Measurements from ENCODE around the gene ARPP19. TPM values are rescaled to one million over a fixed set of nuclear protein-coding genes. Genes with fewer than 3 reads are reported as not detected.

The ARPP19 gene
- total and polyA plus RNA-seq, 4 donors: 12.1 to 55.6 (median 31.7) TPM

DNA sequence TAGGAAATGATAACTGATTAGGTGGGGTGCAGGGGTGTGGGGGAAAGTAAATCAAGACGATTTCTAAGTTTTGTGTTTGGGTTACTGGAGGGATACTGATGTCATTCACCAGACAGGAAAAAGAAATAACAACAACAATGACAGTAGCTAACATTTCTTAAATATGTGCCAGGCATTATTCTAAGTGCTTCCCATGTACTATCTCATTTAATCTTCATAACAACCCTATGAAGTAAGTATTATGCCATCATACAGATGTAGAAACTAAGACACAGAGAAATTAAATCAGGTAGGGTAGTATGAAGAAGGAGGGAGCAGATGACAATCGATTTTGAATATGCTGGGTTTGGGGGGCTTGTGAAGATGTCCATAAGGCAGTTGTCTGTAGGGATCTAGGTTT, 53.5 kb downstream of the ARPP19 start:
- no peaks in the 10 kb centered on the region for H3K4me1 ChIP-seq (ENCODE audit: control insufficient read depth in 4 of 4, insufficient read depth in 4 of 4, low read length in 3 of 4)
- TF ChIP-seq NR2F2 (IDR thresholded peaks at IDR 0.05) (no peak), YY1 (IDR thresholded peaks at IDR 0.05) (no peak), GABPA (IDR thresholded peaks at IDR 0.05 in 1 of 2, conservative IDR thresholded peaks at IDR 0.05 in 1 of 2) (no peak), HNF4A (conservative IDR thresholded peaks at IDR 0.05) (no peak), EGR1 (IDR thresholded peaks at IDR 0.05; ENCODE audit: low read depth in 2 of 2) (no peak), HNF4G (IDR thresholded peaks at IDR 0.05) (no peak), FOXA2 (IDR thresholded peaks at IDR 0.05) (no peak), MAX (IDR thresholded peaks at IDR 0.05) (no peak), RXRA (IDR thresholded peaks at IDR 0.05) (no peak), TAF1 (conservative IDR thresholded peaks at IDR 0.05) (no peak), ATF3 (IDR thresholded peaks at IDR 0.05) (no peak), RAD21 (IDR thresholded peaks at IDR 0.05) (no peak), JUND (IDR thresholded peaks at IDR 0.05) (no peak), FOXA1 (IDR thresholded peaks at IDR 0.05) (no peak), SP1 (IDR thresholded peaks at IDR 0.05) (no peak)
- TF ChIP-seq, protein P1, sequence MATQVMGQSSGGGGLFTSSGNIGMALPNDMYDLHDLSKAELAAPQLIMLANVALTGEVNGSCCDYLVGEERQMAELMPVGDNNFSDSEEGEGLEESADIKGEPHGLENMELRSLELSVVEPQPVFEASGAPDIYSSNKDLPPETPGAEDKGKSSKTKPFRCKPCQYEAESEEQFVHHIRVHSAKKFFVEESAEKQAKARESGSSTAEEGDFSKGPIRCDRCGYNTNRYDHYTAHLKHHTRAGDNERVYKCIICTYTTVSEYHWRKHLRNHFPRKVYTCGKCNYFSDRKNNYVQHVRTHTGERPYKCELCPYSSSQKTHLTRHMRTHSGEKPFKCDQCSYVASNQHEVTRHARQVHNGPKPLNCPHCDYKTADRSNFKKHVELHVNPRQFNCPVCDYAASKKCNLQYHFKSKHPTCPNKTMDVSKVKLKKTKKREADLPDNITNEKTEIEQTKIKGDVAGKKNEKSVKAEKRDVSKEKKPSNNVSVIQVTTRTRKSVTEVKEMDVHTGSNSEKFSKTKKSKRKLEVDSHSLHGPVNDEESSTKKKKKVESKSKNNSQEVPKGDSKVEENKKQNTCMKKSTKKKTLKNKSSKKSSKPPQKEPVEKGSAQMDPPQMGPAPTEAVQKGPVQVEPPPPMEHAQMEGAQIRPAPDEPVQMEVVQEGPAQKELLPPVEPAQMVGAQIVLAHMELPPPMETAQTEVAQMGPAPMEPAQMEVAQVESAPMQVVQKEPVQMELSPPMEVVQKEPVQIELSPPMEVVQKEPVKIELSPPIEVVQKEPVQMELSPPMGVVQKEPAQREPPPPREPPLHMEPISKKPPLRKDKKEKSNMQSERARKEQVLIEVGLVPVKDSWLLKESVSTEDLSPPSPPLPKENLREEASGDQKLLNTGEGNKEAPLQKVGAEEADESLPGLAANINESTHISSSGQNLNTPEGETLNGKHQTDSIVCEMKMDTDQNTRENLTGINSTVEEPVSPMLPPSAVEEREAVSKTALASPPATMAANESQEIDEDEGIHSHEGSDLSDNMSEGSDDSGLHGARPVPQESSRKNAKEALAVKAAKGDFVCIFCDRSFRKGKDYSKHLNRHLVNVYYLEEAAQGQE (IDR thresholded peaks at IDR 0.05): no peak
- TF ChIP-seq, protein P2, sequence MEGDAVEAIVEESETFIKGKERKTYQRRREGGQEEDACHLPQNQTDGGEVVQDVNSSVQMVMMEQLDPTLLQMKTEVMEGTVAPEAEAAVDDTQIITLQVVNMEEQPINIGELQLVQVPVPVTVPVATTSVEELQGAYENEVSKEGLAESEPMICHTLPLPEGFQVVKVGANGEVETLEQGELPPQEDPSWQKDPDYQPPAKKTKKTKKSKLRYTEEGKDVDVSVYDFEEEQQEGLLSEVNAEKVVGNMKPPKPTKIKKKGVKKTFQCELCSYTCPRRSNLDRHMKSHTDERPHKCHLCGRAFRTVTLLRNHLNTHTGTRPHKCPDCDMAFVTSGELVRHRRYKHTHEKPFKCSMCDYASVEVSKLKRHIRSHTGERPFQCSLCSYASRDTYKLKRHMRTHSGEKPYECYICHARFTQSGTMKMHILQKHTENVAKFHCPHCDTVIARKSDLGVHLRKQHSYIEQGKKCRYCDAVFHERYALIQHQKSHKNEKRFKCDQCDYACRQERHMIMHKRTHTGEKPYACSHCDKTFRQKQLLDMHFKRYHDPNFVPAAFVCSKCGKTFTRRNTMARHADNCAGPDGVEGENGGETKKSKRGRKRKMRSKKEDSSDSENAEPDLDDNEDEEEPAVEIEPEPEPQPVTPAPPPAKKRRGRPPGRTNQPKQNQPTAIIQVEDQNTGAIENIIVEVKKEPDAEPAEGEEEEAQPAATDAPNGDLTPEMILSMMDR (IDR thresholded peaks at IDR 0.05; ENCODE audit: low read depth, low read length, missing input control): no peak
- TF ChIP-seq, protein P3, sequence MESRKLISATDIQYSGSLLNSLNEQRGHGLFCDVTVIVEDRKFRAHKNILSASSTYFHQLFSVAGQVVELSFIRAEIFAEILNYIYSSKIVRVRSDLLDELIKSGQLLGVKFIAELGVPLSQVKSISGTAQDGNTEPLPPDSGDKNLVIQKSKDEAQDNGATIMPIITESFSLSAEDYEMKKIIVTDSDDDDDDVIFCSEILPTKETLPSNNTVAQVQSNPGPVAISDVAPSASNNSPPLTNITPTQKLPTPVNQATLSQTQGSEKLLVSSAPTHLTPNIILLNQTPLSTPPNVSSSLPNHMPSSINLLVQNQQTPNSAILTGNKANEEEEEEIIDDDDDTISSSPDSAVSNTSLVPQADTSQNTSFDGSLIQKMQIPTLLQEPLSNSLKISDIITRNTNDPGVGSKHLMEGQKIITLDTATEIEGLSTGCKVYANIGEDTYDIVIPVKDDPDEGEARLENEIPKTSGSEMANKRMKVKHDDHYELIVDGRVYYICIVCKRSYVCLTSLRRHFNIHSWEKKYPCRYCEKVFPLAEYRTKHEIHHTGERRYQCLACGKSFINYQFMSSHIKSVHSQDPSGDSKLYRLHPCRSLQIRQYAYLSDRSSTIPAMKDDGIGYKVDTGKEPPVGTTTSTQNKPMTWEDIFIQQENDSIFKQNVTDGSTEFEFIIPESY (IDR thresholded peaks at IDR 0.05): no peak
- no peak for DNase-seq (ENCODE audit: low spot score)
- H3K9me3 ChIP-seq (ENCODE audit: control insufficient read depth in 4 of 4, low read length in 3 of 4): no peaks in the 10 kb centered on the region
- WGBS: 73% methylated on average over 2 of the region's 2 CpGs
- no peaks in the 10 kb centered on the region for H3K27me3 ChIP-seq (ENCODE audit: control insufficient read depth in 4 of 4, insufficient read depth in 4 of 4, low read length in 3 of 4)
- no peak overlapping the region for H3K4me3 ChIP-seq (ENCODE audit: low read depth in 1 of 3, low read length in 3 of 3)
- no peak overlapping the region for H3K27ac ChIP-seq (ENCODE audit: low read depth in 1 of 2, low read length in 2 of 2)
- no peaks in the 10 kb centered on the region for H3K36me3 ChIP-seq (ENCODE audit: control insufficient read depth in 4 of 4, insufficient read depth in 3 of 4, low read depth in 1 of 4, low read length in 3 of 4)
- no peak overlapping the region for H3K9ac ChIP-seq (ENCODE audit: low read depth in 1 of 2, low read length in 2 of 2)

Data from liver (tissue), 9 donors.